Panc1 (cell line): Measurements from ENCODE around the gene SGMS2.

ENCODE experiments used
- REST ChIP-seq, 2 experiments: IDR thresholded peaks; 2 replicates each; pipeline ENCODE4 v1.6.1; 2011 to 2012; ENCODE audit warnings: low read depth in 2 of 2, control low read depth in 1 of 2, low read length in 1 of 2, mild to moderate bottlenecking in 1 of 2, moderate library complexity in 1 of 2; ENCODE audit not compliant: insufficient read depth in 1 of 2
- TF ChIP-seq, protein P1 (sequence below): fragments of 450-650 bp; IDR thresholded peaks from 2 replicates; pipeline ENCODE4 v1.5.1; 2017; ENCODE audit warnings: mild to moderate bottlenecking

- no peak for TF ChIP-seq REST (IDR thresholded peaks at IDR 0.05; ENCODE audit: insufficient read depth in 1 of 2, low read depth in 2 of 2, low read length in 1 of 2)
- TF ChIP-seq, protein P1, sequence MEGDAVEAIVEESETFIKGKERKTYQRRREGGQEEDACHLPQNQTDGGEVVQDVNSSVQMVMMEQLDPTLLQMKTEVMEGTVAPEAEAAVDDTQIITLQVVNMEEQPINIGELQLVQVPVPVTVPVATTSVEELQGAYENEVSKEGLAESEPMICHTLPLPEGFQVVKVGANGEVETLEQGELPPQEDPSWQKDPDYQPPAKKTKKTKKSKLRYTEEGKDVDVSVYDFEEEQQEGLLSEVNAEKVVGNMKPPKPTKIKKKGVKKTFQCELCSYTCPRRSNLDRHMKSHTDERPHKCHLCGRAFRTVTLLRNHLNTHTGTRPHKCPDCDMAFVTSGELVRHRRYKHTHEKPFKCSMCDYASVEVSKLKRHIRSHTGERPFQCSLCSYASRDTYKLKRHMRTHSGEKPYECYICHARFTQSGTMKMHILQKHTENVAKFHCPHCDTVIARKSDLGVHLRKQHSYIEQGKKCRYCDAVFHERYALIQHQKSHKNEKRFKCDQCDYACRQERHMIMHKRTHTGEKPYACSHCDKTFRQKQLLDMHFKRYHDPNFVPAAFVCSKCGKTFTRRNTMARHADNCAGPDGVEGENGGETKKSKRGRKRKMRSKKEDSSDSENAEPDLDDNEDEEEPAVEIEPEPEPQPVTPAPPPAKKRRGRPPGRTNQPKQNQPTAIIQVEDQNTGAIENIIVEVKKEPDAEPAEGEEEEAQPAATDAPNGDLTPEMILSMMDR, result no peak
Observed at GRCh38 chr4:107806196-107806595, 18.5 kb upstream of the SGMS2 start.
